Prostate gland (tissue), 2 donors: Measurements from ENCODE around the gene MYO1H.

Source experiments
- CTCF ChIP-seq, 4 experiments: fragments of 200-600 bp in 2 of 4; fragments of 450-650 bp in 2 of 4; sonication (generic) in 2 of 4; IDR thresholded peaks; 1 replicate in 3 of 4; 2 replicates in 1 of 4; pipeline ENCODE4 v1.5.1; 2016 to 2019; ENCODE audit warnings: antibody characterized with exemption in 4 of 4, mild to moderate bottlenecking in 2 of 4, moderate library complexity in 2 of 4
- POLR2AphosphoS5 ChIP-seq: sonication (generic); formaldehyde crosslinking; IDR thresholded peaks from one replicate; pipeline ENCODE4 v1.6.1; 2017; ENCODE audit warnings: antibody characterized with exemption

GRCh38 chr12:109299849-109300248, 47.9 kb upstream of the MYO1H start:
- TF ChIP-seq CTCF (IDR thresholded peaks at IDR 0.05) (no peak), POLR2AphosphoS5 (no peak)
